Uterus (tissue), 2 donors: Measurements from ENCODE around the gene PTPRG.

Source experiments
- POLR2A ChIP-seq, 2 donors: fragments of 450-650 bp; IDR thresholded peaks; one replicate each; pipeline ENCODE4 v1.6.1; 2016; ENCODE audit warnings: antibody characterized with exemption in 2 of 2, mild to moderate bottlenecking in 1 of 2, moderate library complexity in 1 of 2
- TF ChIP-seq, protein P1 (sequence below), 4 experiments: fragments of 200-600 bp in 2 of 4; fragments of 450-650 bp in 2 of 4; sonication (generic) in 2 of 4; IDR thresholded peaks; one replicate each; pipeline ENCODE4 v1.5.1; 2016 to 2019; ENCODE audit warnings: antibody characterized with exemption in 4 of 4, mild to moderate bottlenecking in 2 of 4, moderate library complexity in 1 of 4

DNA sequence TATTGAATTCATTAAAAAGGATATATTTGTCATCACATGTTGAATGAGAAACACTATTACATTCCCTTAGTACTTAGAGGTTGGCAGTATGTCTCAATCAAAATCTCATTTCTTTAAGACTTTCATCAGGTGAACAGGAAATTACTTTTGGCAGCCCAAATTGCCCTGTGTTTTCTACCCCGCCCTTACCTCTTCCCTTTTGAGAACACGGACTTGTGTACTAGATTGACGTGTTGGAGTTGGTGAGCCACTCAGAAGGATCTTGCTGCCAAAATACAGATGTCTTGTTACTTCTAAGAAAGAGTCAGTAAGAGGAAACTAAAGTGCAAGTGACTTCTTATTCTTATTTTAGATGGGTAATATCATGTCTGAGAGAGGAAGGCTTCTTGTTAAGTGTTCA is 425.1 kb downstream of the PTPRG start:
- TF ChIP-seq, protein P1, sequence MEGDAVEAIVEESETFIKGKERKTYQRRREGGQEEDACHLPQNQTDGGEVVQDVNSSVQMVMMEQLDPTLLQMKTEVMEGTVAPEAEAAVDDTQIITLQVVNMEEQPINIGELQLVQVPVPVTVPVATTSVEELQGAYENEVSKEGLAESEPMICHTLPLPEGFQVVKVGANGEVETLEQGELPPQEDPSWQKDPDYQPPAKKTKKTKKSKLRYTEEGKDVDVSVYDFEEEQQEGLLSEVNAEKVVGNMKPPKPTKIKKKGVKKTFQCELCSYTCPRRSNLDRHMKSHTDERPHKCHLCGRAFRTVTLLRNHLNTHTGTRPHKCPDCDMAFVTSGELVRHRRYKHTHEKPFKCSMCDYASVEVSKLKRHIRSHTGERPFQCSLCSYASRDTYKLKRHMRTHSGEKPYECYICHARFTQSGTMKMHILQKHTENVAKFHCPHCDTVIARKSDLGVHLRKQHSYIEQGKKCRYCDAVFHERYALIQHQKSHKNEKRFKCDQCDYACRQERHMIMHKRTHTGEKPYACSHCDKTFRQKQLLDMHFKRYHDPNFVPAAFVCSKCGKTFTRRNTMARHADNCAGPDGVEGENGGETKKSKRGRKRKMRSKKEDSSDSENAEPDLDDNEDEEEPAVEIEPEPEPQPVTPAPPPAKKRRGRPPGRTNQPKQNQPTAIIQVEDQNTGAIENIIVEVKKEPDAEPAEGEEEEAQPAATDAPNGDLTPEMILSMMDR (IDR thresholded peaks at IDR 0.05) = no peak
- no peak for TF ChIP-seq POLR2A (IDR thresholded peaks at IDR 0.05)
